IPS-18c (cell line): Measurements from ENCODE around the gene SOAT2.
A peak's percentile ranks its signal among the peaks of the same experiment; 100 is the strongest.

Source experiments
- H3K4me3 ChIP-seq: 2 replicates; pipeline ENCODE4 v1.7.0; 2013; ENCODE audit warnings: low read depth, mild to moderate bottlenecking, low read length, moderate library complexity; ENCODE audit not compliant: insufficient read depth
- H3K9me3 ChIP-seq: one replicate; pipeline ENCODE4 v1.6.1; 2013; ENCODE audit warnings: mild to moderate bottlenecking, low read length, moderate library complexity; ENCODE audit not compliant: control insufficient read depth, insufficient read depth

Gene SOAT2, protein sequence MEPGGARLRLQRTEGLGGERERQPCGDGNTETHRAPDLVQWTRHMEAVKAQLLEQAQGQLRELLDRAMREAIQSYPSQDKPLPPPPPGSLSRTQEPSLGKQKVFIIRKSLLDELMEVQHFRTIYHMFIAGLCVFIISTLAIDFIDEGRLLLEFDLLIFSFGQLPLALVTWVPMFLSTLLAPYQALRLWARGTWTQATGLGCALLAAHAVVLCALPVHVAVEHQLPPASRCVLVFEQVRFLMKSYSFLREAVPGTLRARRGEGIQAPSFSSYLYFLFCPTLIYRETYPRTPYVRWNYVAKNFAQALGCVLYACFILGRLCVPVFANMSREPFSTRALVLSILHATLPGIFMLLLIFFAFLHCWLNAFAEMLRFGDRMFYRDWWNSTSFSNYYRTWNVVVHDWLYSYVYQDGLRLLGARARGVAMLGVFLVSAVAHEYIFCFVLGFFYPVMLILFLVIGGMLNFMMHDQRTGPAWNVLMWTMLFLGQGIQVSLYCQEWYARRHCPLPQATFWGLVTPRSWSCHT

DNA sequence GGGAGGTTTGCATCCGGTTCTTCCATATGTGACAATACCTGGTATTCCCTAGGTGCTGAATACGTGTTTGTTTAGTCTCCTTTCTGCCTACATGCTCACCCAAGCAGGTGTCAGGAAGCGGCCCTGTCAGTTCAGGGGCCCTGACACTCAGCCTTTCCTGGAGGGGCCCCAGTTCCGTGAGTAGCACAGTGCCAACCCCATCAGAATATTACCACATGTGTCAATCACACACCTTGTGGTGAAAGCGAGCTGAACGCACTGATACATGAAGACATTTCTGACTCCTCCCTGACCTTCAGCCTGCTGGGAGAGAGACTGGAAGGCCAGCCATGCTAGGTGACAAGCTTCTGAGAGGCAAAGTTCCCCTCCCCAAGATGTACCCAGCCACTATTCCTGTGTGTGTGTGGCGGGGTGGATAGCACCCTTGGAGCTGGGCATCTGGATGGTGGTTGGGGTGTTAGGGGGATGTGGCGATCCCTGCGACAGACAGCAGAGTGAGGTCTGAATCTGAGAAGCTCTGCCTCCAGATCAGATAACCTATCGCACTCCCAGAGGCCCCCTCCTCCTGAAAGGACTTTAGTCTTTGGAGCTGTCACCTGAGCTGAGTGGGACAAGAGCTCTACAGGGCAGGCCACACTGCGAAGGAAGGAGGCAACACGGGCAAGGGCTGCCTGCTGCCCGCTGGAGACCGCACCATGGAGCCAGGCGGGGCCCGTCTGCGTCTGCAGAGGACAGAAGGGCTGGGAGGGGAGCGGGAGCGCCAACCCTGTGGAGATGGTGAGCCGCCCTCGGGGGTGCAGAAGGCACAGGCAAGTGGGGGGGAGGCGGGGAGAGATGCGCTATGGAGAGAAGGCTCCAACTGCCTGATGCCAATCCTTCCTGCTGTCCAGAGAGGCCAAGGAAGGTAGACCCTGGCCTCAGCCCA lies at the start of gene SOAT2:
Gene SOAT2 (plus strand): TSS at position 604 of the 925 bp plus-strand sequence. CDS start 92 bp downstream, at position 696.
- H3K9me3 ChIP-seq, result no peaks in the 10 kb centered on the region
- H3K4me3 ChIP-seq, result no peak within 1 kb of the TSS

GRCh38 chr12:53054112-53054878 lies 49.0 kb upstream of the SOAT2 start:
- H3K4me3 ChIP-seq, result peak overlapping the region; percentile 88

GRCh38 chr12:53055471-53056266 lies 47.6 kb upstream of the SOAT2 start:
- H3K9me3 ChIP-seq, result no peaks in the 10 kb centered on the region
- no peak overlapping the region for H3K4me3 ChIP-seq

More at GRCh38 chr12:53054112-53054878, 49.0 kb upstream of the SOAT2 start:
- no peaks in the 10 kb centered on the region for H3K9me3 ChIP-seq

- Histone ChIP-seq H3K9me3 (no peaks in the 10 kb centered on the region), H3K4me3 (no peak overlapping the region)
Observed at GRCh38 chr12:53056296-53056695, 47.0 kb upstream of the SOAT2 start.

DNA sequence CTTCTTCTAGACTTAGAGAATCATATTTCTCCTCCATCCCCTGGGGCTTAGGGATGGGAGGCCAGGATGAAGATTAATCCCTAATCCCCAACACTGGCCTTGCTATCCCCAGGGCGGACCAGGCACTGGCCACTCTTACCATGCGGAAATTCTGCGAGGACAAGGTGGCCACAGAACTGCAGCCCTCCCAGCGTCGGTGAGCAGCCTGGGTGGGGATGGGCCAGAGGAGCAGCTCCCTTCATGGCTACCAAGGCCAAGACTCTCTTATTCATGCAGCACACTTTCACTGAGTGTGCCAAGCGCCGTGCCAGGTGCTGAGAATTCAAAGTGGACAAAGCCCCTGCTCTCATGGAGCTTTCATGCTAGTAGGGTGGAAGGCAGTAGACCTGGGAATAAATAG lies 46.4 kb upstream of the SOAT2 start:
- Histone ChIP-seq H3K4me3 (no peak overlapping the region), H3K9me3 (no peaks in the 10 kb centered on the region)

DNA sequence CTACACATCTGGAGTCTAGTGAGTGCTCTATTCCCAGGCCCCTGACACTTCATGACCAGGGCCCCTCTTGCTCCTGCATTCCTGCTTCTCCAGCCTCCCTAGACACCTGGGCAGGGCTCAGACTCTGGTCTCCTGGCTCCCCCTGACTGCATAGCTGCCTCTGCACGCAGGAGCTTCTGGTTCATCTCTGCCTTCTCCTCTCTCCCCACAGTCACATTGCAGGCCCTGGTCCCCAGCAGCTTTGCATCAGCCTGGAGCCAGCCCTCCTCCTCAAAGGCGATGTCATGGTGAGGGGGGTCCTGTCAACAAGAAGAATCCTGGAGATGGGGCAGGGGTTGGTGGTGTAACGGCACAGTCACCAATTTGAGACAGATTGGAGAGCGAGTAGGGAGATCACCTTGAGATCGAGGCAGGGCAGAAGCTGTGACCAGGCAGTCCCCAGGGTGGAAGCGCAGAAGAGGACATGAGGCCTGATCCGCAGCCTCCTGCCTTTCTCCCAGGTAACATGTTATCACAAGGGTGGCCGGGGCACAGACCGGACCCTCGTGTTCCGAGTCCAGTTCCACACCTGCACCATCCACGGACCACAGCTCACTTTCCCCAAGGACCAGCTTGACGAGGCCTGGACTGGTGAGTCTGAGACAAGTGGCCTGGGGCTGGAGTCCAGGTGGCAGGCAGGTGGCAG lies 45.3 kb upstream of the SOAT2 start:
- no peak overlapping the region for H3K4me3 ChIP-seq
- H3K9me3 ChIP-seq, result no peaks in the 10 kb centered on the region

DNA sequence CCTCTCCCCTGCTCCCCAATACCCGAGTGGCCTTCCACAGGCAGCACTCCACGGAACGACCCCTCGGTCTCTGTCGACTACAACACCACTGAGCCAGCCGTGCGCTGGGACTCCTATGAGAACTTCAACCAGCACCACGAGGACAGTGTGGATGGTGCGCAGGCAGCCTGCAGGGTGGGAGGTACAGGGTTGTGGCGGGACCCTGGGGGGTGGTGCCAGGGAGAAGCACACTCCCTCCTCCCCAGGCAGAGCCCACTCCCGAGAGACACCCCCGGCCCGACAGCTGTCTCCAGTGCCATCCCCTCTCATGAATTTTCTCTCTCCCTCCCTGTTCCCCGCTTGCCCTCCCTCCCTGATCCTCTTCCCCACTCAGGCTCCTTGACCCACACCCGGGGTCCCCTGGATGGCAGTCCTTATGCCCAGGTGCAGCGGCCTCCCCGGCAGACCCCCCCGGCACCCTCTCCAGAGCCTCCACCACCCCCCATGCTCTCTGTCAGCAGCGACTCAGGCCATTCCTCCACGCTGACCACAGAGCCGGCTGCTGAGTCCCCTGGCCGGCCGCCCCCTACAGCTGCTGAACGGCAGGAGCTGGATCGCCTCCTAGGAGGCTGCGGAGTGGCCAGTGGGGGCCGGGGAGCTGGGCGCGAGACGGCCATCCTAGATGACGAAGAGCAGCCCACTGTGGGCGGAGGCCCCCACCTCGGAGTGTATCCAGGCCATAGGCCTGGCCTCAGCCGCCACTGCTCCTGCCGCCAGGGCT lies 44.4 kb upstream of the SOAT2 start:
- no peak overlapping the region for H3K4me3 ChIP-seq
- no peaks in the 10 kb centered on the region for H3K9me3 ChIP-seq

DNA sequence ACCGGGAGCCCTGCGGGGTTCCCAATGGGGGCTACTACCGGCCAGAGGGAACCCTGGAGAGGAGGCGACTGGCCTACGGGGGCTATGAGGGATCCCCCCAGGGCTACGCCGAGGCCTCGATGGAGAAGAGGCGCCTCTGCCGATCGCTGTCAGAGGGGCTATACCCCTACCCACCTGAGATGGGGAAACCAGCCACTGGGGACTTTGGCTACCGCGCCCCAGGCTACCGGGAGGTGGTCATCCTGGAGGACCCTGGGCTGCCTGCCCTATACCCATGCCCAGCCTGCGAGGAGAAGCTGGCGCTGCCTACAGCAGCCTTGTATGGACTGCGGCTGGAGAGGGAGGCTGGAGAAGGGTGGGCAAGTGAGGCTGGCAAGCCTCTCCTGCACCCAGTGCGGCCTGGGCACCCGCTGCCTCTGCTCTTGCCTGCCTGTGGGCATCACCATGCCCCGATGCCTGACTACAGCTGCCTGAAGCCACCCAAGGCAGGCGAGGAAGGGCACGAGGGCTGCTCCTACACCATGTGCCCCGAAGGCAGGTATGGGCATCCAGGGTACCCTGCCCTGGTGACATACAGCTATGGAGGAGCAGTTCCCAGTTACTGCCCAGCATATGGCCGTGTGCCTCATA lies 43.7 kb upstream of the SOAT2 start:
- H3K4me3 ChIP-seq, result no peak overlapping the region

GRCh38 chr12:53060064-53060720 lies 43.1 kb upstream of the SOAT2 start:
- no peaks in the 10 kb centered on the region for H3K9me3 ChIP-seq
- H3K4me3 ChIP-seq, result no peak overlapping the region

More for the DNA sequence above, 43.7 kb upstream of the SOAT2 start:
- no peaks in the 10 kb centered on the region for H3K9me3 ChIP-seq

DNA sequence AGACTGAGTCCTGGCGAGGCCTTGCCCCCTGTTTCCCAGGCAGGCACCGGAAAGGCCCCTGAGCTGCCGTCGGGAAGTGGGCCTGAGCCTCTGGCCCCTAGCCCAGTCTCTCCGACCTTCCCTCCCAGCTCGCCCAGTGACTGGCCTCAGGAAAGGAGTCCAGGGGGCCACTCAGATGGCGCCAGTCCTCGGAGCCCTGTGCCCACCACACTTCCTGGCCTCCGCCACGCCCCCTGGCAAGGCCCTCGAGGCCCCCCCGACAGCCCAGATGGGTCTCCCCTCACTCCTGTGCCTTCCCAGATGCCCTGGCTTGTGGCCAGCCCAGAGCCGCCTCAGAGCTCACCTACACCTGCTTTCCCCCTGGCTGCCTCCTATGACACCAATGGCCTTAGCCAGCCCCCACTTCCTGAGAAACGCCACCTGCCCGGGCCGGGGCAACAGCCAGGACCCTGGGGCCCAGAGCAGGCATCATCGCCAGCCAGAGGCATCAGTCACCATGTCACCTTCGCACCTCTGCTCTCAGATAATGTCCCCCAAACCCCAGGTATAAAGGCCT lies 42.5 kb upstream of the SOAT2 start:
- H3K9me3 ChIP-seq, result no peaks in the 10 kb centered on the region
- no peak overlapping the region for H3K4me3 ChIP-seq

DNA sequence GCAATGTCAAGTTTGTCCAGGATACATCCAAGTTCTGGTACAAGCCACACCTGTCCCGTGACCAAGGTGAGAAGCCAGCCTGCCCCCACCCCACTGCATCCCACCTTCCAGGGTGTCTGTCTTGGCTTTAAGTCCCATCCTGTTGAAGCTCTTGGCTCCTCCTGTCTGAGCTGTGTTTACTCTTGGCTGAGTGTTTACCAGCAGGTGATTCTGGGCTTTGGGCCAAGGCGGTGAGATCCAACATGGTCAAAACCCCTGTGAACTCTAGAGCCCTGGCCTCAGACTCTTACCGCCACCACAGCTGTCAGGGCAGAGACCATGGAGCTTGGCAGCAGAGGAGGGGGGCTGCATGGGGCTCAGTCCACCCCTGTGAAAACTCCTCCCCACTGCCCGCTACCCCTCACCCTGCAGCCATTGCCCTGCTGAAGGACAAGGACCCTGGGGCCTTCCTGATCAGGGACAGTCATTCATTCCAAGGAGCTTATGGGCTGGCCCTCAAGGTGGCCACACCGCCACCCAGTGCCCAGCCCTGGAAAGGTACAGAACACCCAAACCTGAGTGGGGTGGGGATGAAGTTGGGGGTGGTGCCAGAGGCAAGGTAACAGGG lies 41.8 kb upstream of the SOAT2 start:
- no peaks in the 10 kb centered on the region for H3K9me3 ChIP-seq
- H3K4me3 ChIP-seq, result no peak overlapping the region

DNA sequence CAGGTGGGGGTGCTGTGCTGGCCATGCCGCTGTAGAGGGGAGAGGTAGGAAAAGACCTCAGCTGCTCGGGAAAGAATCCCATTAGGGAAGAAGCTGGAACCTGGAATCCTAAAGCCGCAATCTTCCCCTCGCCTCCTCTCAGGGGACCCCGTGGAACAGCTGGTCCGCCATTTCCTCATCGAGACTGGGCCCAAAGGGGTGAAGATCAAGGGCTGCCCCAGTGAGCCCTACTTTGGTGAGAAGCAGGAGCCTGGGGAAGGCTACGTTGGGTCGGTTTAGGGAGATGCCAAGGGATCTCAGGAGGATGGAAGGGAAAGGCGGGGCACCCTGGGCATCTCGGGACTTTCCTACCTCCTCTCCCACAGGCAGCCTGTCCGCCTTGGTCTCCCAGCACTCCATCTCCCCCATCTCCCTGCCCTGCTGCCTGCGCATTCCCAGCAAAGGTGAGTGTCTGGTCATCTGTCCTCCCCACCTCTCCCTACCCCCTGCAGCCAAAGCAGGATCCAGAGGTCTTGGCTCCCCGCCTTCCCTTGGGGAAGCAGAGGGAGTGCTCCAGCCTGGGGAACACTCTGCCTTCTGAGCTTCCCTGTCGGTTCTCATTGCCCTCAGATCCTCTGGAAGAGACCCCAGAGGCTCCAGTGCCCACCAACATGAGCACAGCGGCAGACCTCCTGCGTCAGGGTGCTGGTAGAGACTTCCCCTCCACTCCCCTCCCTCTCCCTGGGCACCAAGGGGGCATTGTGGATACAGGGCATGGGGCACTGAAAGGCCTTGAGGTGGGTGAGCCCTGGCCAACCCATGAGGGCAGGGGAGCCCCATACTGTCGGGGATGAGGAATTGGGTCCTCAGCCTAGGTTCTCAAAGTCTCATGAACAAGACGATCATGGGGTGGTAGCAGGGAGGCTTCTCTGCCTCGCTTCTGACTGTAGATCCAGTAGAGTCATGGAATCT lies 41.0 kb upstream of the SOAT2 start:
- Histone ChIP-seq H3K4me3 (no peak overlapping the region), H3K9me3 (no peaks in the 10 kb centered on the region)
